ENCODE results near the gene TOMM70. TPM values are rescaled to one million over a fixed set of nuclear protein-coding genes. Genes with fewer than 3 reads are reported as not detected.
A peak's percentile ranks its signal among the peaks of the same experiment; 100 is the strongest.

The TOMM70 gene
- total RNA-seq, 1 donor from 2014 or later, result 33.9 TPM

GRCh38 chr3:100316641-100317069 is 84.2 kb downstream of the TOMM70 start:
- Mint-ChIP-seq H3K4me3 (ENCODE audit: unreplicated experiment) (no peak overlapping the region), H3K4me1 (ENCODE audit: low read depth) (peaks cover 11% of the 10 kb centered on the region), H3K27ac (ENCODE audit: unreplicated experiment) (peak overlapping the region; percentile 52), H3K36me3 (ENCODE audit: low read depth) (peaks cover 9% of the 10 kb centered on the region), H3K9me3 (ENCODE audit: low read depth) (no peaks in the 10 kb centered on the region), H3K27me3 (ENCODE audit: low read depth) (no peaks in the 10 kb centered on the region)
- TF ChIP-seq CTCF (IDR thresholded peaks at IDR 0.05), result peak; percentile 90
- no peak for DNase-seq (ENCODE audit: low spot score)

Other genes starting within 250 kb of the TOMM70 start
- gene TBC1D23, start 140.1 kb downstream of the TOMM70 start, total RNA-seq, result 43.5 to 47.2 TPM (median 46.6 TPM) in 3 replicates
- 46.2 to 52.7 TPM (median 46.6 TPM) in 3 replicates for gene NIT2, start 66.3 kb downstream of the TOMM70 start, total RNA-seq
- 1.0 to 2.2 TPM (median 1.5 TPM) in 3 replicates for gene LNP1, start 450 bp upstream of the TOMM70 start, total RNA-seq
- 69.1 to 72.3 TPM (median 71.4 TPM) in 3 replicates for gene TMEM45A, start 91.5 kb upstream of the TOMM70 start, total RNA-seq
- gene ADGRG7, start 208.5 kb upstream of the TOMM70 start, total RNA-seq, result not detected in 3 replicates